Lung (tissue), 12 donors: Measurements from ENCODE around the gene HOXB9. TPM values are rescaled to one million over a fixed set of nuclear protein-coding genes. Genes with fewer than 3 reads are reported as not detected.
A peak's percentile ranks its signal among the peaks of the same experiment; 100 is the strongest.

ENCODE experiments used
- ATAC-seq: fragments of 200-7000 bp; cut with Tn5 transposase; one replicate; pipeline ENCODE4 v1.9.1; 2020; ENCODE audit warnings: moderate number of reproducible peaks; ENCODE audit not compliant: insufficient read depth, low FRiP score
- DNase-seq, 3 donors: peaks; one replicate each; pipeline ENCODE4 v3.0.0-alpha.2; 2013 to 2017
- H3K27ac ChIP-seq, 2 donors: one replicate each; pipeline ENCODE4 v1.5.1; 2013; ENCODE audit warnings: mild to moderate bottlenecking in 2 of 2, moderate library complexity in 2 of 2, control low read depth in 1 of 2, inconsistent platforms in 1 of 2, low read depth in 1 of 2, low read length in 1 of 2
- H3K27me3 ChIP-seq, 3 donors: one replicate each; pipeline ENCODE4 v1.5.1; 2013; ENCODE audit warnings: low read length in 2 of 3; ENCODE audit not compliant: control insufficient read depth in 3 of 3, insufficient read depth in 3 of 3
- H3K36me3 ChIP-seq, 4 donors: one replicate each; pipeline ENCODE4 v1.5.1; 2013; ENCODE audit warnings: low read length in 4 of 4, mild to moderate bottlenecking in 1 of 4, moderate library complexity in 1 of 4; ENCODE audit not compliant: control insufficient read depth in 4 of 4, insufficient read depth in 4 of 4
- H3K4me1 ChIP-seq, 5 donors: one replicate each; pipeline ENCODE4 v1.5.1; 2013; ENCODE audit warnings: low read length in 5 of 5, mild to moderate bottlenecking in 2 of 5, moderate library complexity in 1 of 5; ENCODE audit not compliant: control insufficient read depth in 5 of 5, insufficient read depth in 5 of 5
- H3K4me3 ChIP-seq: one replicate; pipeline ENCODE4 v1.5.1; 2013; ENCODE audit warnings: mild to moderate bottlenecking, control low read depth, moderate library complexity
- H3K9ac ChIP-seq, 2 donors: one replicate each; pipeline ENCODE4 v1.5.1; 2013; ENCODE audit warnings: low read length in 2 of 2, control low read depth in 1 of 2; ENCODE audit not compliant: insufficient read depth in 1 of 2
- H3K9me3 ChIP-seq, 4 donors: one replicate each; pipeline ENCODE4 v1.5.1; 2013; ENCODE audit warnings: low read length in 3 of 4, mild to moderate bottlenecking in 1 of 4, moderate library complexity in 1 of 4; ENCODE audit not compliant: control insufficient read depth in 4 of 4, insufficient read depth in 3 of 4
- WGBS, 2 donors: extraction: QIAGEN DNeasy Blood & Tissue Kit; methylation state at CpG; one replicate each; pipeline ENCODE4 v1.1.7; 2013; 5-methylcytosine and 5-hydroxymethylcytosine counted together
- polyA plus RNA-seq, 2 donors: library from polyadenylated mRNA; stranded (reverse); fragments of 200-250 nt; gene quantifications; one replicate each; pipeline ENCODE4 v1.2.1, GENCODE V29; 2013
- total RNA-seq, 2 donors: library from RNA; depleted of rRNA in 1 of 2; stranded (reverse); fragments of >200 nt in 1 of 2; gene quantifications; one replicate each; pipeline ENCODE4 v1.2.1, GENCODE V29; 2014 to 2021
- TF ChIP-seq, protein P1 (sequence below): IDR thresholded peaks from 2 replicates; pipeline ENCODE4 v1.5.1; 2012; ENCODE audit warnings: mild to moderate bottlenecking; ENCODE audit errors: control extremely low read depth, extremely low read depth
- donor health status: control.
- donor health status: control.
- donor health status: Bipolar disorder and iron deficiency.
- donor health status: healthy.
- donor health status: DM: yes; HTN: yes; CAD: no.

HOXB9 gene
- total and polyA plus RNA-seq, 4 donors, result 0.18 TPM; not detected in 3

DNA sequence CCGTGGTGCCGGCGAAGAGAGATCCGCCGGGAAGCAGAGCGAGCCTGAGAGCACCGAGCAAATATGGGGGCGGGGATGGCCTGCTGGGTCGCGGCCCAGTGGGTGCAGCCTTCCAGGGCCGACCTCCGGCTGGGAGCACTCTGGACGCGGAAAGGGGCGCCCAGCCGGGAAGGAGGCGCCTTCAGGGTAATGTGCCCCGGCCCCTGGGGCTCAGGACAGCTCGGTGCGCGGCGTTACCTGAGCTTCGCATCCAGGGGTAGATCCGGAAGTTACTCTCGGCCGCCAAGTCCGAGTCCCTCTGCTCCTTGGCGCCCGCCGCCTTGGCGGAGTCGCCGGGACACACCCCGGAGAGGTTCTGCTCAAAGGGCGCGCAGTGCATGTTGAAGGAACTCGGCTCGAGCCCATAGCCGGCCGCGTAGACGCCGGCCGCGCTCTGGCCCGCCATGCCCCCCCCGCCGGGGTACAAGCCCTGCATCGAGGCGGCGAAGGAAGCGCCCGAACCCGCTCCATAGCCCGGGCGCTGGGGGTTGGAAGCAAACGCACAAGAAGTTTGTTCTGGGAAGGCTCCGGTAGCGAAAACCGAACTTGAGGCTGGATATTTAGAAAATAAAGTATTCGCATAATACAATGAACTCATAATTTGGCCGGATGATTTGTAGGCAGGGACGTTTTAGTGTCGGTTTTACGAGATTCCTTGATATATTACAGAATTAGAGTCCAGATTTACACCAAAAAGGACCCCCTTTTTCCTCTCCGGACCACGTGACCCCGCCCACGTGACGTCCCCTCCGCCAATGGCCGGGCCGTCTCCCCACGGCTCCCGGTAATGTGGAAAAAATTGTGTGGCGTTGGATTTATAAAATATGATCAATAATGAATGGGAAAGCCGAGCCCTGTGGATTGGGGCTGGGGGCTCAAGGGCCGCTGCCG, 15.6 kb downstream of the HOXB9 start, which contains the start of gene HOXB7:
Gene HOXB7, minus strand, starts transcription at position 736 of the 930 bp plus-strand sequence. Its CDS starts 99 bp downstream, at position 637.
- Histone ChIP-seq H3K4me1 (peaks cover 0 to 21% (median 4%) of the 10 kb centered on the region in 5 donors), H3K9me3 (peaks cover 0 to 2% (median 0%) of the 10 kb centered on the region in 4 donors), H3K36me3 (peaks cover 0 to 8% (median 0%) of the 10 kb centered on the region in 4 donors), H3K4me3 (peak within 1 kb of the TSS; percentile 43), H3K27me3 (peaks cover 2 to 76% (median 44%) of the 10 kb centered on the region in 3 donors), H3K27ac (peak within 1 kb of the TSS in 1 of 2 donors; percentile 54), H3K9ac (peak within 1 kb of the TSS in 1 of 2 donors; percentile 88)
- DNase-seq (peak; percentile 79 to 87 (median 82)), ATAC-seq (peak; percentile 42)
- TF ChIP-seq, protein P1, sequence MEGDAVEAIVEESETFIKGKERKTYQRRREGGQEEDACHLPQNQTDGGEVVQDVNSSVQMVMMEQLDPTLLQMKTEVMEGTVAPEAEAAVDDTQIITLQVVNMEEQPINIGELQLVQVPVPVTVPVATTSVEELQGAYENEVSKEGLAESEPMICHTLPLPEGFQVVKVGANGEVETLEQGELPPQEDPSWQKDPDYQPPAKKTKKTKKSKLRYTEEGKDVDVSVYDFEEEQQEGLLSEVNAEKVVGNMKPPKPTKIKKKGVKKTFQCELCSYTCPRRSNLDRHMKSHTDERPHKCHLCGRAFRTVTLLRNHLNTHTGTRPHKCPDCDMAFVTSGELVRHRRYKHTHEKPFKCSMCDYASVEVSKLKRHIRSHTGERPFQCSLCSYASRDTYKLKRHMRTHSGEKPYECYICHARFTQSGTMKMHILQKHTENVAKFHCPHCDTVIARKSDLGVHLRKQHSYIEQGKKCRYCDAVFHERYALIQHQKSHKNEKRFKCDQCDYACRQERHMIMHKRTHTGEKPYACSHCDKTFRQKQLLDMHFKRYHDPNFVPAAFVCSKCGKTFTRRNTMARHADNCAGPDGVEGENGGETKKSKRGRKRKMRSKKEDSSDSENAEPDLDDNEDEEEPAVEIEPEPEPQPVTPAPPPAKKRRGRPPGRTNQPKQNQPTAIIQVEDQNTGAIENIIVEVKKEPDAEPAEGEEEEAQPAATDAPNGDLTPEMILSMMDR, result no peak
- WGBS, 2 donors, result 1 to 2% methylated on average over 72 to 79 of the region's 79 CpGs

DNA sequence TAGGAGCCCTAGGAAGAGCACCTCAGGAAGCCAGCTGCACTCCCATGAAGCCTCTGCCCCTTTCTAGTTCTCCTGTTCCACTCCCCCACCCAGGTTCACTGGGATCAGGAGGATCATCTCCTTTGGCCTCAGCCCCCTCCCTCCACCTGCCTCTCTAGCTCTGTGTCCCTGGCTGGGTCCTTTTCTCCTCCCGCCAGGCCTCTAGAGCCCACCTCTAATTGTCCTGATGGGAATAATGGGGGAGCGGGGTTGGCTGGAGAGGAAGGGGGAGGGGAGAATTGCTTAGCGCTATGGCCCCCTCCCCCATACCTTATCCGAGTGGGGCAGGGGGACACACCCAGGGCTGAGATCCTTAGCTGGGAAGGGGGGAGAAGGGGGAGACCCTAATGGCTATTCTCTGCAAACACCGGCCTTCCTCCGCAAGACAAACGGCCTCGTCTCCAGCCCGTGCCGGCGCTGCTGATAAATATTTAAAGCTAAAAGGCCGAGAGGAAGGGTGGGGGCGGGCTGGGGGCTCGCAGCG, 16.3 kb downstream of the HOXB9 start:
- Histone ChIP-seq H3K9ac (no peak overlapping the region), H3K4me1 (peaks cover 0 to 21% (median 4%) of the 10 kb centered on the region in 5 donors), H3K4me3 (peak overlapping the region; percentile 43), H3K36me3 (peaks cover 0 to 8% (median 0%) of the 10 kb centered on the region in 4 donors), H3K27me3 (peaks cover 2 to 76% (median 41%) of the 10 kb centered on the region in 3 donors), H3K27ac (no peak overlapping the region), H3K9me3 (peaks cover 0 to 4% (median 0%) of the 10 kb centered on the region in 4 donors)
- WGBS, 2 donors, result 8 to 12% methylated on average over 15 of the region's 15 CpGs
- TF ChIP-seq, protein P1, result no peak
- DNase-seq (no peak), ATAC-seq (no peak)

DNA sequence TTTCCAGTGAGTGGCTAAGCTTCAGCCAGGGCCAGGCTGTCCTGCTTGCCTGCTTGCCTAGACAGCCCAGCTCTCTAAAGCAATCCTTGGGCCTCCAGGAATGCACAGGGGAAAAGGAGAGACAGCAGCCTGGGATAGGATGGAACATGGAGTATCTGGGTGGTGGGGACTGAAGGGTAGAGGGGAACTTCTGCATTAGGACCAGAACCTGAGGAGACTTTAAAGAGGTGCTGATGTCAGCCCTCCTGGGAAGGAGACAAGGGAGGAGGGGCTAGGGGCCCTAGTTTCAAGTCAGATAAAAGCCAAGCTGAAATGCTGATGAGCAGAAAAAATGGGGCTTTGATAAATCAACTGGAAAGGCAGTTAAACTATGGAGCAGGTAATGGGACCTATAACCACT, 17.1 kb downstream of the HOXB9 start:
- Histone ChIP-seq H3K9ac (no peak overlapping the region), H3K27ac (no peak overlapping the region), H3K4me1 (peaks cover 0 to 21% (median 2%) of the 10 kb centered on the region in 5 donors), H3K36me3 (peaks cover 0 to 8% (median 0%) of the 10 kb centered on the region in 4 donors), H3K9me3 (peaks cover 0 to 4% (median 0%) of the 10 kb centered on the region in 4 donors), H3K27me3 (peaks cover 2 to 78% (median 37%) of the 10 kb centered on the region in 3 donors), H3K4me3 (no peak overlapping the region)
- TF ChIP-seq, protein P1, result no peak
- no peak for DNase-seq
- no peak for ATAC-seq
